D721Med (cell line): Measurements from ENCODE around the gene MAPKAPK5.
A peak's percentile ranks its signal among the peaks of the same experiment; 100 is the strongest.

Experiments
- DNase-seq: peaks from one replicate; pipeline ENCODE4 v3.0.0; 2011; ENCODE audit warnings: low spot score; ENCODE audit not compliant: insufficient read length
- FAIRE-seq: peaks from 2 replicates; lab custom pipeline; 2011; peaks lifted over from hg19 to GRCh38; lab: Jason Lieb, UNC
- TF ChIP-seq, protein P1 (sequence below): IDR thresholded peaks from 2 replicates; pipeline ENCODE4 v1.5.1; 2012; ENCODE audit warnings: mild to moderate bottlenecking, control low read depth; ENCODE audit not compliant: insufficient read depth; ENCODE audit errors: missing control alignments

Gene MAPKAPK5, protein sequence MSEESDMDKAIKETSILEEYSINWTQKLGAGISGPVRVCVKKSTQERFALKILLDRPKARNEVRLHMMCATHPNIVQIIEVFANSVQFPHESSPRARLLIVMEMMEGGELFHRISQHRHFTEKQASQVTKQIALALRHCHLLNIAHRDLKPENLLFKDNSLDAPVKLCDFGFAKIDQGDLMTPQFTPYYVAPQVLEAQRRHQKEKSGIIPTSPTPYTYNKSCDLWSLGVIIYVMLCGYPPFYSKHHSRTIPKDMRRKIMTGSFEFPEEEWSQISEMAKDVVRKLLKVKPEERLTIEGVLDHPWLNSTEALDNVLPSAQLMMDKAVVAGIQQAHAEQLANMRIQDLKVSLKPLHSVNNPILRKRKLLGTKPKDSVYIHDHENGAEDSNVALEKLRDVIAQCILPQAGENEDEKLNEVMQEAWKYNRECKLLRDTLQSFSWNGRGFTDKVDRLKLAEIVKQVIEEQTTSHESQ

GRCh38 chr12:111841750-111842555 is at the start of gene MAPKAPK5:
Gene MAPKAPK5, plus strand, starts transcription at chr12:111842228. Its CDS starts 506 bp downstream, at chr12:111842734.
- FAIRE-seq, result no peak
- DNase-seq, result peak; percentile 96
- TF ChIP-seq, protein P1, sequence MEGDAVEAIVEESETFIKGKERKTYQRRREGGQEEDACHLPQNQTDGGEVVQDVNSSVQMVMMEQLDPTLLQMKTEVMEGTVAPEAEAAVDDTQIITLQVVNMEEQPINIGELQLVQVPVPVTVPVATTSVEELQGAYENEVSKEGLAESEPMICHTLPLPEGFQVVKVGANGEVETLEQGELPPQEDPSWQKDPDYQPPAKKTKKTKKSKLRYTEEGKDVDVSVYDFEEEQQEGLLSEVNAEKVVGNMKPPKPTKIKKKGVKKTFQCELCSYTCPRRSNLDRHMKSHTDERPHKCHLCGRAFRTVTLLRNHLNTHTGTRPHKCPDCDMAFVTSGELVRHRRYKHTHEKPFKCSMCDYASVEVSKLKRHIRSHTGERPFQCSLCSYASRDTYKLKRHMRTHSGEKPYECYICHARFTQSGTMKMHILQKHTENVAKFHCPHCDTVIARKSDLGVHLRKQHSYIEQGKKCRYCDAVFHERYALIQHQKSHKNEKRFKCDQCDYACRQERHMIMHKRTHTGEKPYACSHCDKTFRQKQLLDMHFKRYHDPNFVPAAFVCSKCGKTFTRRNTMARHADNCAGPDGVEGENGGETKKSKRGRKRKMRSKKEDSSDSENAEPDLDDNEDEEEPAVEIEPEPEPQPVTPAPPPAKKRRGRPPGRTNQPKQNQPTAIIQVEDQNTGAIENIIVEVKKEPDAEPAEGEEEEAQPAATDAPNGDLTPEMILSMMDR, result no peak

DNA sequence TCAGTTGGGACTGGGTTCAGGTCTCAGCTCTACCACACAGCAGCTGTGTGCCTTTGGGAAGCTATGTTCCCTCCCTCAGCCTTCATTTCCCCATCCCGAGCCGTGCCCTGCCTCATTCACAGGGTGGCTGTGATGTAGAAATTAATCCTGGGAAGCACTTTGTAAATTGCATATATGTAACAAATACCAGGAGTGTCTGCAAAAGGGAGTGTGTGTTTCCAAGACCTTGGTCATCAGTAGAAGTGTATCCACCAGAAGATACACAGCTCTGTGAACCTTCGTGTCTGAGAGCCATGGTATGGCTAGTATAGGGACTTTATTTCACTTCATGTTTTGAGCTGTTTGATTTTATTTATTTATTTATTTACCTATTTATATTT is 49.2 kb upstream of the MAPKAPK5 start:
- no peak for DNase-seq
- TF ChIP-seq, protein P1, result no peak
- FAIRE-seq, result no peak

DNA sequence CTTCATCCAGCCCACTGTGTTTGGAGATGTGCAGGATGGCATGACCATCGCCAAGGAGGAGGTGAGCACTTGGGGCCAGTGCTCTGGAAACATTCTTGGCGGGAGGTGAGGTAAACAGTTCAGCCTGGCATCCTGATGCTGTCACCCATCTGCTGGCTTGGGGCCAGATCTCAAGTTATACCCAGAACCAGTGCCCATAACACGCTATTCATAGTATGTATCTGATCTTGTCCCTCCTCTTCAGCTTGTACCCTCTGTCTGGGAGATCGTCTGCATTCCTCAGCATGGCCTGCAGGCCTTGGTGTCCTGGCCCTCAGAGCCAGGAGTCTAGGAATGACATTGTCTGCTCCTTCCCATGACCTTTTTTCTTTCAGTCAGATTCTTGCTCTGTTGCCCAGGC is 43.8 kb upstream of the MAPKAPK5 start:
- TF ChIP-seq, protein P1, result no peak
- FAIRE-seq (no peak), DNase-seq (no peak)

- TF ChIP-seq, protein P1, result no peak
- no peak for FAIRE-seq
- DNase-seq, result no peak
These were observed 42.3 kb upstream of the MAPKAPK5 start for GRCh38 chr12:111799758-111800157.

DNA sequence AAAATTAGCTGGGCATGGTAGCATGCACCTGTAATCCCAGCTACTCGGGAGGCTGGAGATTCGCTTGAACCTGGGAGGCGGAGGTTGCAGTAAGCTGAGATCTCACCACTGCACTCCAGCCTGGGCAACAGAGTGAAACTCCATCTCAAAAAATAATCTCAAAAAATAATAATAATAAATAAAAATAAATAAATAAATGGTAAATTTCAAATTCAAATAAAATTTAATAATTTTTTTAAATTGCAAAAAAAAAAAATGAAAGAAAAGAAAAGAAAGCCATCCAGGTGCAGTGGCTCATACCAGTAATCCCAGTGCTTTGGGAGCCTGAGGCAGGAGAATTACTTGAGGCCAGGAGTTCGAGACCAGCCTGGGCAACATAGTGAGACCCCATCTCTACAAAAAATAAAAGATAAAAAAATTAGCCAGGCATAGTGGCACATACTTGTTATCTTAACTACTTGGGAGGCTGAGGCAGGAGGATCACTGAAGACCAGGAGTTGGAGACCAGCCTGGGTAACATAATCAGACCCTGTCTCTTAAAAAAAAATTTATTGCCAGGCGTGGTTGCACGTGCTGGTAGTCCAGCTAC is 38.9 kb upstream of the MAPKAPK5 start:
- TF ChIP-seq, protein P1, result no peak
- no peak for FAIRE-seq
- DNase-seq, result no peak

DNA sequence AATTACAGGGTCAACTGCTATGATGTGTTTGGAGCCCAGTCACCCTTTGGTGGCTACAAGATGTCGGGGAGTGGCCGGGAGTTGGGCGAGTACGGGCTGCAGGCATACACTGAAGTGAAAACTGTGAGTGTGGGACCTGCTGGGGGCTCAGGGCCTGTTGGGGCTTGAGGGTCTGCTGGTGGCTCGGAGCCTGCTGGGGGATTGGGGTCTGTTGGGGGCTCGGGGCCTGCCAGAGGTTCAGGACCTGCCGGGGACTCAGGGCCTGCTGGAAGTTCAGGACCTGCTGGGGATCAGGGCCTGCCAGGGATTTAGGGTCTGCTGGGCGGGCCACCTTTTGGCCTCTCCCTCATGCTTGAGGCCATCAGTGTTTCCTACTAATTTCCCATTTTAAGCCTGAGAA is 38.2 kb upstream of the MAPKAPK5 start:
- TF ChIP-seq, protein P1, result no peak
- DNase-seq (no peak), FAIRE-seq (no peak)
